ENCODE results near the gene NTM. TPM values are rescaled to one million over a fixed set of nuclear protein-coding genes. Genes with fewer than 3 reads are reported as not detected.

NTM gene
- total RNA-seq, 2 donors from 2014 or later = 1.7 to 3.6 TPM

GRCh38 chr11:131865860-131866259, 495.4 kb downstream of the NTM start:
- WGBS, 2 experiments (ENCODE audit: insufficient coverage in 1 of 2, insufficient read length in 1 of 2) = 84 to 95% methylated on average over 3 of the region's 3 CpGs
- Histone ChIP-seq H3K4me3 (ENCODE audit: low read length) (no peak overlapping the region), H3K27me3 (ENCODE audit: control insufficient read depth, insufficient read depth, low read length, poor library complexity, severe bottlenecking) (peaks cover 8% of the 10 kb centered on the region), H3K9ac (ENCODE audit: extremely low read depth, low read length, poor library complexity, severe bottlenecking) (no peak overlapping the region), H3K27ac (ENCODE audit: low read depth, low read length) (no peak overlapping the region), H3K36me3 (ENCODE audit: control insufficient read depth, insufficient read depth, low read length) (no peaks in the 10 kb centered on the region), H3K9me3 (ENCODE audit: control insufficient read depth, low read length) (no peaks in the 10 kb centered on the region), H3K4me1 (ENCODE audit: control insufficient read depth, insufficient read depth, low read length) (no peaks in the 10 kb centered on the region)
- Mint-ChIP-seq H3K36me3 (ENCODE audit: low read depth) (no peaks in the 10 kb centered on the region), H3K4me1 (peaks cover 4% of the 10 kb centered on the region), H3K27ac (no peak overlapping the region), H3K4me3 (no peak overlapping the region), H3K9me3 (no peaks in the 10 kb centered on the region), H3K27me3 (ENCODE audit: insufficient read depth) (peaks cover 5% of the 10 kb centered on the region)
- no peak for DNase-seq
- no peak for TF ChIP-seq CTCF (conservative IDR thresholded peaks at IDR 0.05)

GRCh38 chr11:131866535-131867400, 496.4 kb downstream of the NTM start:
- DNase-seq = no peak
- Mint-ChIP-seq H3K4me1 (peaks cover 4% of the 10 kb centered on the region), H3K36me3 (ENCODE audit: low read depth) (no peaks in the 10 kb centered on the region), H3K9me3 (no peaks in the 10 kb centered on the region), H3K27ac (no peak overlapping the region), H3K27me3 (ENCODE audit: insufficient read depth) (peaks cover 8% of the 10 kb centered on the region), H3K4me3 (no peak overlapping the region)
- Histone ChIP-seq H3K4me1 (ENCODE audit: control insufficient read depth, insufficient read depth, low read length) (no peaks in the 10 kb centered on the region), H3K9me3 (ENCODE audit: control insufficient read depth, low read length) (no peaks in the 10 kb centered on the region), H3K9ac (ENCODE audit: extremely low read depth, low read length, poor library complexity, severe bottlenecking) (no peak overlapping the region), H3K36me3 (ENCODE audit: control insufficient read depth, insufficient read depth, low read length) (no peaks in the 10 kb centered on the region), H3K4me3 (ENCODE audit: low read length) (no peak overlapping the region), H3K27me3 (ENCODE audit: control insufficient read depth, insufficient read depth, low read length, poor library complexity, severe bottlenecking) (peaks cover 17% of the 10 kb centered on the region), H3K27ac (ENCODE audit: low read depth, low read length) (no peak overlapping the region)
- 80 to 84% methylated on average over 15 to 17 of the region's 17 CpGs for WGBS, 2 experiments (ENCODE audit: insufficient coverage in 1 of 2, insufficient read length in 1 of 2)
- peak; percentile 65 for TF ChIP-seq CTCF (conservative IDR thresholded peaks at IDR 0.05)

- no peaks in the 10 kb centered on the region for H3K9me3 Mint-ChIP-seq
- peaks cover 4% of the 10 kb centered on the region for H3K4me1 Mint-ChIP-seq
- Histone ChIP-seq H3K9me3 (ENCODE audit: control insufficient read depth, low read length) (no peaks in the 10 kb centered on the region), H3K4me3 (ENCODE audit: low read length) (no peak overlapping the region), H3K27me3 (ENCODE audit: control insufficient read depth, insufficient read depth, low read length, poor library complexity, severe bottlenecking) (peaks cover 19% of the 10 kb centered on the region), H3K4me1 (ENCODE audit: control insufficient read depth, insufficient read depth, low read length) (no peaks in the 10 kb centered on the region), H3K27ac (ENCODE audit: low read depth, low read length) (no peak overlapping the region), H3K9ac (ENCODE audit: extremely low read depth, low read length, poor library complexity, severe bottlenecking) (no peak overlapping the region), H3K36me3 (ENCODE audit: control insufficient read depth, insufficient read depth, low read length) (no peaks in the 10 kb centered on the region)
- no peak overlapping the region for H3K4me3 Mint-ChIP-seq
- H3K36me3 Mint-ChIP-seq (ENCODE audit: low read depth) = no peaks in the 10 kb centered on the region
- peak; percentile 92 for DNase-seq
- no peak overlapping the region for H3K27ac Mint-ChIP-seq
- H3K27me3 Mint-ChIP-seq (ENCODE audit: insufficient read depth) = peaks cover 10% of the 10 kb centered on the region
- WGBS, 2 experiments (ENCODE audit: insufficient coverage in 1 of 2, insufficient read length in 1 of 2) = 51 to 61% methylated on average over 9 to 10 of the region's 10 CpGs
- peak; percentile 85 for TF ChIP-seq CTCF (conservative IDR thresholded peaks at IDR 0.05)
Measured at GRCh38 chr11:131867457-131868257, 497.2 kb downstream of the NTM start.
